Breast epithelium (tissue), 3 donors: Measurements from ENCODE around the gene CTXND1.

Experiments
- CTCF ChIP-seq, 3 donors: fragments of 450-650 bp; IDR thresholded peaks; one replicate each; pipeline ENCODE4 v1.5.1; 2016 to 2017; ENCODE audit warnings: antibody characterized with exemption in 3 of 3, mild to moderate bottlenecking in 3 of 3, moderate library complexity in 3 of 3
- POLR2AphosphoS5 ChIP-seq, 3 donors: sonication (generic); formaldehyde crosslinking; IDR thresholded peaks; one replicate each; pipeline ENCODE4 v1.6.1; 2017; ENCODE audit warnings: antibody characterized with exemption in 3 of 3

- TF ChIP-seq CTCF (IDR thresholded peaks at IDR 0.05) (no peak), POLR2AphosphoS5 (IDR thresholded peaks at IDR 0.05) (no peak)
Measured at GRCh38 chr15:80241508-80241907, 10.5 kb downstream of the CTXND1 start.
